H1 (cell line): ENCODE data around the gene RCL1.

Experiments
- CEBPB ChIP-seq: IDR thresholded peaks from 2 replicates; pipeline ENCODE4 v1.6.1; 2012; ENCODE audit warnings: low read depth, low read length
- CHD2 ChIP-seq: IDR thresholded peaks from 2 replicates; pipeline ENCODE4 v1.6.1; 2012; ENCODE audit warnings: low read length, improper control_type of control experiment
- EP300 ChIP-seq, 2 experiments: IDR thresholded peaks; 1 replicate in 1 of 2; 2 replicates in 1 of 2; pipeline ENCODE4 v1.6.1; 2011 to 2012; ENCODE audit warnings: low read depth in 2 of 2, low read length in 2 of 2, mild to moderate bottlenecking in 2 of 2, borderline replicate concordance in 1 of 2, inconsistent platforms in 1 of 2, moderate library complexity in 1 of 2
- EZH2 ChIP-seq: fragments of 200-600 bp; sonication (generic); IDR thresholded peaks from 2 replicates; pipeline ENCODE4 v1.7.1; 2012; ENCODE audit warnings: low read depth, mild to moderate bottlenecking, moderate library complexity, low read length, inconsistent platforms; ENCODE audit not compliant: severe bottlenecking
- JUN ChIP-seq: IDR thresholded peaks from 2 replicates; pipeline ENCODE4 v1.6.1; 2011; ENCODE audit warnings: low read depth, mild to moderate bottlenecking, improper control_type of control experiment, low read length
- JUND ChIP-seq: IDR thresholded peaks from 2 replicates; pipeline ENCODE4 v1.6.1; 2011; ENCODE audit warnings: mild to moderate bottlenecking, improper control_type of control experiment, low read length
- POLR2A ChIP-seq, 2 experiments: IDR thresholded peaks; 1 replicate in 1 of 2; 2 replicates in 1 of 2; pipeline ENCODE4 v1.6.1; 2011; ENCODE audit warnings: low read depth in 2 of 2, low read length in 2 of 2, mild to moderate bottlenecking in 2 of 2; ENCODE audit errors: control extremely low read depth in 1 of 2
- SIN3A ChIP-seq, 2 experiments: IDR thresholded peaks in 1 of 2; conservative IDR thresholded peaks in 1 of 2; 2 replicates each; pipeline ENCODE4 v1.6.1; 2011 to 2012; ENCODE audit warnings: low read length in 2 of 2, improper control_type of control experiment in 1 of 2, low read depth in 1 of 2, mild to moderate bottlenecking in 1 of 2
- SP1 ChIP-seq: IDR thresholded peaks from 2 replicates; pipeline ENCODE4 v1.6.1; 2011; ENCODE audit warnings: low read depth, low read length
- TAF7 ChIP-seq: optimal IDR thresholded peaks from 2 replicates; pipeline ENCODE3; 2011; ENCODE audit warnings: low read depth, mild to moderate bottlenecking, inconsistent platforms, low read length, moderate library complexity, borderline replicate concordance
- TF ChIP-seq, protein P1 (sequence below): IDR thresholded peaks from 2 replicates; pipeline ENCODE4 v1.6.1; 2012; ENCODE audit warnings: inconsistent platforms
- TF ChIP-seq, protein P2 (sequence below): IDR thresholded peaks from 2 replicates; pipeline ENCODE4 v1.6.1; 2012; ENCODE audit warnings: inconsistent platforms
- TF ChIP-seq, protein P3 (sequence below), 3 experiments: IDR thresholded peaks; 1 replicate in 2 of 3; 2 replicates in 1 of 3; pipeline versions ENCODE4 v1.5.1 to v1.6.1; 2011; ENCODE audit warnings: low read length in 3 of 3, mild to moderate bottlenecking in 3 of 3, inconsistent platforms in 2 of 3, low read depth in 1 of 3, moderate library complexity in 1 of 3; ENCODE audit not compliant: insufficient read depth in 1 of 3; ENCODE audit errors: control extremely low read depth in 1 of 3
- TF ChIP-seq, protein P4 (sequence below): IDR thresholded peaks from 2 replicates; pipeline ENCODE4 v1.6.1; 2011; ENCODE audit warnings: low read depth, mild to moderate bottlenecking, low read length; ENCODE audit not compliant: insufficient read depth

DNA sequence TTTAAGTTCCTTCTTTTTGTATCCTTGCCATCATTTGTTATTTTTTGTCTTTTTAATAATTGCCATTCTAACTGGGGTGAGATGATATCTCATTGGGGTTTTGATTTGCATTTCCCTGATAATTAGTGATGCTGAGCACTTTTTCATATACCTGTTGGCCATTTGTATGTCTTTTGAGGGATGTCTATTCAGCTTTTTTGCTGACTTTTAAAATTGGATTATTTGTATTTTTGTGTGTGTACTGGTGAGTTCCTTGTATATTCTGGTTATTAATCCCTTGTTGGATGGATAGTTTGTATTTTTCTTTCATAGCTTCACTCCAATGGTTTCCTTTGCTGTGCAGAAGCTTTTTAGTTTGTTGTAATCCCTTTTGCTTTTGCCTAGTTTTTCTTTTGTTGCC is 19.1 kb downstream of the RCL1 start:
- no peak for TF ChIP-seq CEBPB
- TF ChIP-seq, protein P1, sequence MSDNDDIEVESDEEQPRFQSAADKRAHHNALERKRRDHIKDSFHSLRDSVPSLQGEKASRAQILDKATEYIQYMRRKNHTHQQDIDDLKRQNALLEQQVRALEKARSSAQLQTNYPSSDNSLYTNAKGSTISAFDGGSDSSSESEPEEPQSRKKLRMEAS: no peak
- TF ChIP-seq, protein P2, sequence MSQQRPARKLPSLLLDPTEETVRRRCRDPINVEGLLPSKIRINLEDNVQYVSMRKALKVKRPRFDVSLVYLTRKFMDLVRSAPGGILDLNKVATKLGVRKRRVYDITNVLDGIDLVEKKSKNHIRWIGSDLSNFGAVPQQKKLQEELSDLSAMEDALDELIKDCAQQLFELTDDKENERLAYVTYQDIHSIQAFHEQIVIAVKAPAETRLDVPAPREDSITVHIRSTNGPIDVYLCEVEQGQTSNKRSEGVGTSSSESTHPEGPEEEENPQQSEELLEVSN: no peak
- TF ChIP-seq, protein P3, sequence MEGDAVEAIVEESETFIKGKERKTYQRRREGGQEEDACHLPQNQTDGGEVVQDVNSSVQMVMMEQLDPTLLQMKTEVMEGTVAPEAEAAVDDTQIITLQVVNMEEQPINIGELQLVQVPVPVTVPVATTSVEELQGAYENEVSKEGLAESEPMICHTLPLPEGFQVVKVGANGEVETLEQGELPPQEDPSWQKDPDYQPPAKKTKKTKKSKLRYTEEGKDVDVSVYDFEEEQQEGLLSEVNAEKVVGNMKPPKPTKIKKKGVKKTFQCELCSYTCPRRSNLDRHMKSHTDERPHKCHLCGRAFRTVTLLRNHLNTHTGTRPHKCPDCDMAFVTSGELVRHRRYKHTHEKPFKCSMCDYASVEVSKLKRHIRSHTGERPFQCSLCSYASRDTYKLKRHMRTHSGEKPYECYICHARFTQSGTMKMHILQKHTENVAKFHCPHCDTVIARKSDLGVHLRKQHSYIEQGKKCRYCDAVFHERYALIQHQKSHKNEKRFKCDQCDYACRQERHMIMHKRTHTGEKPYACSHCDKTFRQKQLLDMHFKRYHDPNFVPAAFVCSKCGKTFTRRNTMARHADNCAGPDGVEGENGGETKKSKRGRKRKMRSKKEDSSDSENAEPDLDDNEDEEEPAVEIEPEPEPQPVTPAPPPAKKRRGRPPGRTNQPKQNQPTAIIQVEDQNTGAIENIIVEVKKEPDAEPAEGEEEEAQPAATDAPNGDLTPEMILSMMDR (IDR thresholded peaks at IDR 0.05; ENCODE audit: control extremely low read depth in 1 of 3, insufficient read depth in 1 of 3, low read depth in 1 of 3, low read length in 3 of 3): no peak
- TF ChIP-seq EZH2: no peak
- TF ChIP-seq POLR2A (IDR thresholded peaks at IDR 0.05; ENCODE audit: control extremely low read depth in 1 of 2, low read depth in 2 of 2, low read length in 2 of 2): no peak
- TF ChIP-seq EP300 (IDR thresholded peaks at IDR 0.05; ENCODE audit: borderline replicate concordance in 1 of 2, low read depth in 2 of 2, low read length in 2 of 2): no peak
- TF ChIP-seq, protein P4, sequence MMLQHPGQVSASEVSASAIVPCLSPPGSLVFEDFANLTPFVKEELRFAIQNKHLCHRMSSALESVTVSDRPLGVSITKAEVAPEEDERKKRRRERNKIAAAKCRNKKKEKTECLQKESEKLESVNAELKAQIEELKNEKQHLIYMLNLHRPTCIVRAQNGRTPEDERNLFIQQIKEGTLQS: no peak
- no peak for TF ChIP-seq CHD2
- TF ChIP-seq JUND: no peak
- no peak for TF ChIP-seq SIN3A (conservative IDR thresholded peaks at IDR 0.05 in 1 of 2, IDR thresholded peaks at IDR 0.05 in 1 of 2; ENCODE audit: low read depth in 1 of 2, low read length in 2 of 2)
- TF ChIP-seq SP1: no peak
- TF ChIP-seq TAF7: no peak
- no peak for TF ChIP-seq JUN
